ENCODE results near the gene ANO1.

Gene ANO1

GRCh38 chr11:70142221-70142875 is 64.2 kb downstream of the ANO1 start:
- no peak for DNase-seq

- no peak for DNase-seq
These were observed 66.1 kb downstream of the ANO1 start for GRCh38 chr11:70144262-70144661.

- DNase-seq = no peak
These were observed 67.0 kb downstream of the ANO1 start for GRCh38 chr11:70145071-70145470.

- DNase-seq = no peak
These were observed 67.7 kb downstream of the ANO1 start for GRCh38 chr11:70145841-70146240.

- DNase-seq = no peak
These were observed 68.2 kb downstream of the ANO1 start for GRCh38 chr11:70146299-70146698.

GRCh38 chr11:70146895-70147520 is 68.9 kb downstream of the ANO1 start:
- no peak for DNase-seq

- no peak for DNase-seq
These were observed 69.6 kb downstream of the ANO1 start for GRCh38 chr11:70147668-70148067.

- no peak for DNase-seq
These were observed 73.6 kb downstream of the ANO1 start for GRCh38 chr11:70151671-70152070.

GRCh38 chr11:70153133-70153727 is 75.1 kb downstream of the ANO1 start:
- DNase-seq = no peak

- DNase-seq = no peak
These were observed 77.3 kb downstream of the ANO1 start for GRCh38 chr11:70155386-70155785.

- no peak for DNase-seq
These were observed 78.3 kb downstream of the ANO1 start for GRCh38 chr11:70156291-70157037.

- DNase-seq = no peak
These were observed 80.1 kb downstream of the ANO1 start for GRCh38 chr11:70158201-70158600.

- no peak for DNase-seq
These were observed 80.8 kb downstream of the ANO1 start for GRCh38 chr11:70158757-70159389.

- DNase-seq = no peak
These were observed 81.8 kb downstream of the ANO1 start for GRCh38 chr11:70159627-70160570.

- no peak for DNase-seq
These were observed 83.0 kb downstream of the ANO1 start for GRCh38 chr11:70161043-70161625.

- no peak for DNase-seq
These were observed 86.6 kb downstream of the ANO1 start for GRCh38 chr11:70164705-70165104.

- no peak for DNase-seq
These were observed 89.0 kb downstream of the ANO1 start for GRCh38 chr11:70167120-70167519.

- no peak for DNase-seq
These were observed 89.7 kb downstream of the ANO1 start for GRCh38 chr11:70167723-70168404.

GRCh38 chr11:70168405-70168754 is 90.3 kb downstream of the ANO1 start:
- DNase-seq = no peak

- no peak for DNase-seq
These were observed 91.0 kb downstream of the ANO1 start for GRCh38 chr11:70169127-70169526.

- DNase-seq = no peak
These were observed 91.5 kb downstream of the ANO1 start for GRCh38 chr11:70169632-70170031.

Data from activated effector memory CD4-positive, alpha-beta T cell treated with anti-CD3 and anti-CD28 coated beads, Interleukin-2, amount 50 U/mL, for 16 hours (primary cell).